Measurements from ENCODE around the gene PHLPP1.
A peak's percentile ranks its signal among the peaks of the same experiment; 100 is the strongest.

The PHLPP1 gene

GRCh38 chr18:62979176-62979575 lies 263.8 kb downstream of the PHLPP1 start:
- H3K36me3 ChIP-seq = peaks cover 43% of the 10 kb centered on the region
- no peak overlapping the region for H3K4me3 ChIP-seq (ENCODE audit: low read depth in 1 of 2, low read length in 1 of 2)
- no peaks in the 10 kb centered on the region for H3K27me3 ChIP-seq
- peak overlapping the region; percentile 78 for H3K27ac ChIP-seq
- H3K9me3 ChIP-seq = no peaks in the 10 kb centered on the region
- H3K4me1 ChIP-seq (ENCODE audit: control insufficient read depth in 1 of 2, insufficient read depth in 1 of 2, low read depth in 1 of 2, low read length in 1 of 2) = peaks cover 69 to 70% of the 10 kb centered on the region in 2 experiments
- TF ChIP-seq, protein P1, sequence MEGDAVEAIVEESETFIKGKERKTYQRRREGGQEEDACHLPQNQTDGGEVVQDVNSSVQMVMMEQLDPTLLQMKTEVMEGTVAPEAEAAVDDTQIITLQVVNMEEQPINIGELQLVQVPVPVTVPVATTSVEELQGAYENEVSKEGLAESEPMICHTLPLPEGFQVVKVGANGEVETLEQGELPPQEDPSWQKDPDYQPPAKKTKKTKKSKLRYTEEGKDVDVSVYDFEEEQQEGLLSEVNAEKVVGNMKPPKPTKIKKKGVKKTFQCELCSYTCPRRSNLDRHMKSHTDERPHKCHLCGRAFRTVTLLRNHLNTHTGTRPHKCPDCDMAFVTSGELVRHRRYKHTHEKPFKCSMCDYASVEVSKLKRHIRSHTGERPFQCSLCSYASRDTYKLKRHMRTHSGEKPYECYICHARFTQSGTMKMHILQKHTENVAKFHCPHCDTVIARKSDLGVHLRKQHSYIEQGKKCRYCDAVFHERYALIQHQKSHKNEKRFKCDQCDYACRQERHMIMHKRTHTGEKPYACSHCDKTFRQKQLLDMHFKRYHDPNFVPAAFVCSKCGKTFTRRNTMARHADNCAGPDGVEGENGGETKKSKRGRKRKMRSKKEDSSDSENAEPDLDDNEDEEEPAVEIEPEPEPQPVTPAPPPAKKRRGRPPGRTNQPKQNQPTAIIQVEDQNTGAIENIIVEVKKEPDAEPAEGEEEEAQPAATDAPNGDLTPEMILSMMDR (IDR thresholded peaks at IDR 0.05) = no peak

DNA sequence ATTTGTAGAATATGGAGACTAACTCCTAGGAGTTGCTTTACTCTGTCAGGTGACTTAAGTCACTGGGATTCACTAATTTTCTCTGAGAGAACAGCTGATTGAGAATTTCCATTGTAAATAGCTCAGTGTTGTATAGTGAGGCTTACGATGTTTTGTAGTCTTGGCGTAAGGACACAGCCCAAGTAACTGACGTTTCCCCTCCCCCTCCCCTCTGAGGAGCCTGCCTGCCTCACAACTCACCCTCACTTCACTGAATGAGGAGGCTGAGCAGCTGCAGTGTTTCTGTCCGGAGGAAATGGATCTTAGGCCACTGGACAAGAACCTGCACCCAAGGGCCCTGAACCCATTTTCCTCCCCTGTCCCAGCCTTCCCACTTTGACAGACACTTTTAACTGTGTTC lies 264.6 kb downstream of the PHLPP1 start:
- TF ChIP-seq, protein P1 (IDR thresholded peaks at IDR 0.05) = no peak
- Histone ChIP-seq H3K9me3 (no peaks in the 10 kb centered on the region), H3K27me3 (no peaks in the 10 kb centered on the region), H3K36me3 (peaks cover 38% of the 10 kb centered on the region), H3K27ac (peak overlapping the region; percentile 78), H3K4me3 (ENCODE audit: low read depth in 1 of 2, low read length in 1 of 2) (no peak overlapping the region), H3K4me1 (ENCODE audit: control insufficient read depth in 1 of 2, insufficient read depth in 1 of 2, low read depth in 1 of 2, low read length in 1 of 2) (peaks cover 69 to 70% of the 10 kb centered on the region in 2 experiments)

- no peak overlapping the region for H3K4me3 ChIP-seq (ENCODE audit: low read depth in 1 of 2, low read length in 1 of 2)
Observed at GRCh38 chr18:62981566-62981965, 266.2 kb downstream of the PHLPP1 start.

DNA sequence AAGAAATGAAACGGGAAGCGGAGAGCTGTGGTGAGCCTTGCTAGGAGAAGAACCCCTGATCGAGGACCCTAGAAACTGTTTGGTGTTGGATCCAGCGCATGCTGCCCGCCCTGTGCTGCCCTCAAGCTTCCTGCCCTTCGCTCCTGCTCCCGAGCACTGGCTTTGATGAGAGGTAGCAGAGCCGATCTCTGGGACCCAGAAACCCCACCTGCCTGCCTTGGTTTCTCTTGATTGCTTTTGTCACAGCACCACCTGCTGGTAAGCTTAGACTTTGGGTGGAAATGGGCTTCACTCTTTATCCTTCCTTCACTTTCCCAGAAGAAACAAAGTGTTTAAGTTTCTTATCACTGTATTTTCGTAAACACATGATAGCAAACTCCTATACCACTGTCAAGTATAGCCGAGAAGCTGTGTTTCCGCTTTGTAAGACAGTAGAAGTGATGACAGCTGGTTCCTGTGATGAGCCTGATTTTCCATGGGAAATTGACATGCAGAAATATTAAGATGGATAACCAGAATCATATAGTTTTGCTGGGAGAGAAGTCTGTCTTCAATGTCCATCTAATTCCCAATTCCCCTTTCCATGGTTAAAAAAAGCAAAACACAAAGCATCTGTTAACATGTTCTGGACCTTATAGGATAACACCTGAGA lies 267.4 kb downstream of the PHLPP1 start:
- peaks cover 15% of the 10 kb centered on the region for H3K36me3 ChIP-seq
- no peaks in the 10 kb centered on the region for H3K9me3 ChIP-seq
- no peaks in the 10 kb centered on the region for H3K27me3 ChIP-seq
- TF ChIP-seq, protein P1 (IDR thresholded peaks at IDR 0.05) = peak; percentile 39
- H3K4me3 ChIP-seq (ENCODE audit: low read depth in 1 of 2, low read length in 1 of 2) = peak overlapping the region; percentile 54 to 60
- peak overlapping the region; percentile 62 for H3K27ac ChIP-seq
- peaks cover 50% of the 10 kb centered on the region in 2 experiments for H3K4me1 ChIP-seq (ENCODE audit: control insufficient read depth in 1 of 2, insufficient read depth in 1 of 2, low read depth in 1 of 2, low read length in 1 of 2)

More at GRCh38 chr18:62981566-62981965, 266.2 kb downstream of the PHLPP1 start:
- Histone ChIP-seq H3K27me3 (no peaks in the 10 kb centered on the region), H3K4me1 (ENCODE audit: control insufficient read depth in 1 of 2, insufficient read depth in 1 of 2, low read depth in 1 of 2, low read length in 1 of 2) (peaks cover 61 to 62% of the 10 kb centered on the region in 2 experiments), H3K36me3 (peaks cover 22% of the 10 kb centered on the region), H3K27ac (peak overlapping the region; percentile 62), H3K9me3 (no peaks in the 10 kb centered on the region)
- TF ChIP-seq, protein P1 (IDR thresholded peaks at IDR 0.05) = no peak

- H3K27ac ChIP-seq = no peak overlapping the region
- no peak overlapping the region for H3K4me3 ChIP-seq (ENCODE audit: low read depth in 1 of 2, low read length in 1 of 2)
- H3K9me3 ChIP-seq = no peaks in the 10 kb centered on the region
- no peaks in the 10 kb centered on the region for H3K36me3 ChIP-seq
- H3K27me3 ChIP-seq = no peaks in the 10 kb centered on the region
- H3K4me1 ChIP-seq (ENCODE audit: control insufficient read depth in 1 of 2, insufficient read depth in 1 of 2, low read depth in 1 of 2, low read length in 1 of 2) = peaks cover 30% of the 10 kb centered on the region in 2 experiments
- TF ChIP-seq, protein P1 (IDR thresholded peaks at IDR 0.05) = no peak
Observed at GRCh38 chr18:62984656-62985315, 269.4 kb downstream of the PHLPP1 start.

Data from neutrophil (primary cell).